Posterior vena cava (tissue), 2 donors: ENCODE data around the gene ABHD1. TPM values are rescaled to one million over a fixed set of nuclear protein-coding genes. Genes with fewer than 3 reads are reported as not detected.
A peak's percentile ranks its signal among the peaks of the same experiment; 100 is the strongest.

ENCODE experiments used
- DNase-seq: peaks from one replicate; pipeline ENCODE4 v3.0.0-alpha.2; 2020; ENCODE audit warnings: low spot score
- intact Hi-C, 2 donors: fragments of 100-400 bp; cut with DNase I; formaldehyde crosslinking; loops; one replicate each; pipeline versions ENCODE4 v1.14.1 to v1.14.2; 2022 to 2023
- total RNA-seq, 2 donors: library from RNA; stranded (reverse); fragmentation: NEBNext Ultra II Directional; extraction: Animal tissue kit (Norgen Biotek cat#: 25700); gene quantifications; one replicate each; pipeline ENCODE4 v1.2.1, GENCODE V29; 2021
- donor health status: DM: yes; HTN: yes; CAD: no.
- donor health status: DM: yes; HTN: yes; CAD: no.

Gene ABHD1
- total RNA-seq, 2 donors from 2014 or later, result 0.37 to 0.48 TPM

- no peak for DNase-seq
- intact Hi-C loops, result no loop called here
Observed at GRCh38 chr2:27128668-27129571, 5.3 kb downstream of the ABHD1 start.

DNA sequence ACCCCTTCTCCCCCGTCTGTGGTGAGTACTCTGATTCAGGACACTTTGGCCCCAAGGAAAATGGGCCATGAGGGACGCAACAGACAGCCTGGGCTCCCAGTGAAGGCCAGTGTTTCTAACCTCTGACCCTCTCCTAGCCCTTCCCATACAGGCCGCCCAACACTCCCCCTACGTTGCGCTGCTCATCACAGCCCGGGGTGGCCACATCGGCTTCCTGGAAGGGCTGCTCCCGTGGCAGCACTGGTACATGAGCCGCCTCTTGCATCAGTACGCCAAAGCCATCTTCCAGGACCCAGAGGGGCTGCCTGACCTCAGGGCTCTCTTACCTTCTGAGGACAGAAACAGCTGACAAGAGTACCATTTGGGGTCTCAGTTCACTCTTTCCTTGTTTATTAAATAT lies 6.8 kb downstream of the ABHD1 start:
- DNase-seq, result no peak
- intact Hi-C loops, result loop anchor here in 1 of 2 donors (5.0 kb wide), 1 partner anchor 57 kb away; no protein-coding TSS in a partner anchor

DNA sequence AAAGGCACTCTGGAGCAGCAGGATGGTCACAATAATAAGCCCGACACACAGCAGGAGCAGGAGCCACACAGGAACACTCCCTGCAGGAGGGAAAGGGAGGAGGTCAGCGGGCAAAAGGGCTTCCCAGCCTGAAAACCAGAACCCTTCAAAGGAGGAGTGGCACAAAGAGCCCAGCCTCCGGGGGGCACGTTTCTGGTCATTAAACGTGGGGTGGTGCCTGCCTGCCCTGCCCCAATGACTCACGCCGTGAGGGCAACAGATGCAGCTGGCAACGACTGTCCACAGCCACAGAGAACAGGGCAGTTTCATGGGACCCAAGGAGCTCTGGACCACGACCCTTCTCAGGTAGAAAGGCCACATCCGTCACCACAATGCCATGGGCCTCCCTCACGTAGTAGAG lies 7.8 kb downstream of the ABHD1 start:
- intact Hi-C loops, result loop anchor here in 1 of 2 donors (5.0 kb wide), 1 partner anchor 56 kb away; no protein-coding TSS in a partner anchor
- peak; percentile 51 for DNase-seq

- intact Hi-C loops, result loop anchor here (1.0 to 5.0 kb wide), 2 partner anchors 54 kb away; no protein-coding TSS in a partner anchor
Observed at GRCh38 chr2:27133195-27133875, 9.7 kb downstream of the ABHD1 start.

DNA sequence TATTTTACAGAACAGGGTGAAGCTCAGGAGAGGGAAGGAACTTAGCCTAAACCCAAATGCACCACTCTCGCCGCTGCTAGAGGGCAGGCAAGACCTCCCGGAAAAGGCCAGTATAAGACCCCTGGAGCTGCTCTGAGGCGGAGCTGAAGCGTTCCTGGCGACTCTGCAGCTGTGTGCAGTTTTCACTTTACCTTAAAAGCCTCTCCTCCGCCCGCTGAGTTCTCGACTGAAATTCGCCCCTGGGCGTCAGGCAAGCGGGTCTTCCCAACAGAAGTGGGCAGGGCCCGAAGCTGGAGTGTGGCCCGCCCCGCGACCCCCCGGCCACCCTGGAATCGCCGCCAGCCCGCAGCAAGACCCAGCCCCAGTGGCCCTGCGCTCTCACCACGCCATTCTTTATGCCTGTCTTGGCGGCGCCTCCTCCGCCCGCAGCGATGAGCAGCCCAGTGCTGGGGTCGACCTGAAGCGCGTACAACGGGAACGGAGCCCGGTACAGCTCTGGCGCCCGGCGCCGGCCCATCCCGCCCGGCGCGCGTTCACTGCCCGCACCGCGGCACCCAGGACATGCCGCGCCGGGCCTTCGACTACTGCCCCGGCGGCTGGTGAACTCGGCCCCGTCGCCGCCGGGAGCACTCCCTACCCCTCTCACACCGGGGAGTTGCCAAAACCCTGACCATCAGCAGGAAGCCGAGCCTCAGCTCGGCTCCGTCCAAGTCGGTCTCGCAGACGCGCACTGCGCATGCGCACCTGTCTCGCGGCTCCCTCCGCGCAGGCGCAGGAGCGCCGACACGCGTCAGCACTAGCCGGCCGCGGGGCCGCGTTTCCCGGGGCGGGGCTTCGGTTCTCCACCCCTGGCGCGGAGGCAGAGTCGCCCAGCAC lies 10.5 kb downstream of the ABHD1 start, which contains the start of gene PREB:
Gene PREB (minus strand): TSS at position 732 of the 876 bp plus-strand sequence. CDS start 215 bp downstream, at position 517.
- DNase-seq, result peak; percentile 99
- intact Hi-C loops, result loop anchor here (1.0 to 5.0 kb wide), 2 partner anchors 53 kb away; no protein-coding TSS in a partner anchor

More at GRCh38 chr2:27133195-27133875, 9.7 kb downstream of the ABHD1 start:
- peak; percentile 80 for DNase-seq

DNA sequence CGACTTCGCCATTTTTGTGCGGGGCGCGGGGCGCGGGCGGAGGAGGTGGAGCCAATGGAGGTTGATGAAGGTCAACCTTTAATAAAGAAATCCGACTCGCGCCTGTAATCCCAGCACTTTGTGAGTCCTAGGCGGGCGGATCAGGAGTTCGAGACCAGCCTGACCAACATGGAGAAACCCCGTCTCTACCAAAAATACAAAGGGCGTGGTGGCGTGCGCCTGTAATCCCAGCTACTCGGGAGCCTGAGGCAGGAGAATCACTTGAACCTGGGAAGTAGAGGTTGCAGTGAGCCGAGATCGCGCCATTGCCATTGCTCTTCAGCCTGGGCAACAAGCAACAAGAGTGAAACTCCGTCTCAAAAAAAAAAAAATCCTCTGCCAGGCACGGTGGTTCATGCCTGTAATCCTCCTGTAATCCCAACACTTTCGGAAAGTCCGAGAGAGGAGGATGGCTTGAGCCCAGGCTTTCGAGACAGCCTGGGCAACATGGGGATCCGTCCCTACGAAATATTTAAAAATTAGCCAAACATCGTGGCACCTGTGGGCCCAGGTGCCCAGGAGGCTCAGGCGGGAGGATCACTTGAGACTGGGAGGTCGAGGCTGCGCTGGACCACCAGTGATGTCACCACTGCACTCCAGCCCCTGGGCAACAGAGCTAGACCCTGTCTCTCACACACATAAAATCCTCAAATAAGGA lies 11.3 kb downstream of the ABHD1 start:
- intact Hi-C loops, result loop anchor here in 1 of 2 donors (5.0 kb wide), 1 partner anchor 52 kb away; no protein-coding TSS in a partner anchor
- peak; percentile 54 for DNase-seq

GRCh38 chr2:27135478-27135955 lies 11.9 kb downstream of the ABHD1 start:
- peak; percentile 72 for DNase-seq
- intact Hi-C loops, result no loop called here

DNA sequence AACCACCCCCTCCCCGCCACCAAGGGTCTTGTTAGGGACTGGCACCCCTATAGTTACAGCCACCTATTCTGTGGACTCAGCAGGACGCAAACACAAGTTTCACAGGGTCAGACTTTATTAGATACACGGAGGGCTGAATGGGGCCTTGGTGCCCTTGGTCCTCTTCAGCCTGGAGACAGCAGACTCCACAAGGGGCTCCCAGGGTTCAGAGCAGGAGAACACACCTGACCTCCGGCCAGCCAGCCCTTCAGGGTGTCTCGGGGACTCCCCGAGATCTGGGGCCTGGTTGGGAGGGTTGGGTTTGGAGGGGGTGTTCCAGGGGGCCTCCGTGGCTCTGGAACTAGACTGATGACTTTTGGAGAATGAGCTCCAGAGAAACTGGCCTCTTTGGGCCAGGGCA lies 13.1 kb downstream of the ABHD1 start:
- DNase-seq, result peak; percentile 71
- intact Hi-C loops, result loop anchor here in 1 of 2 donors (1.0 kb wide), 1 partner anchor 125 kb away; no protein-coding TSS in a partner anchor

GRCh38 chr2:27137322-27137935 lies 13.8 kb downstream of the ABHD1 start:
- DNase-seq, result peak; percentile 71
- intact Hi-C loops, result no loop called here

DNA sequence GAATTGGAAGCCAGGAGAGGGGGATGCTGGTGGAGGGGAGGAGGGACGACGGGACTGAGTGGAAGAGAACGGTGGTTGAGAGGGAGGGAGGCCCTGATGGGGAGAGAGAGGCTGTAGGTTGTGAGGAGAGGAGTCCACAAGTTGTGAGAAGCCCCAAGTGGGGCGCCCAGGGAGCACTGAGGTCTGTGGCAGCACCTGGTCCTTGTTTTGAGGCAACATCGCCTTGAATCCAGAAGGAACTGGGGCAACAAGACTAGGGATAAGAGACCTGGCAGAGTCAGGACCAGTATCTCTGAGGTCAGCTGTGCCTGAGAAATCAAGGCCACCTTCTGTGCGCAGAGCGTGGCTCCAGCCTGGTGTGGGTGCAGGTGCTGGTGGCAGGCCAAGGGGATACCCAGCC lies 14.5 kb downstream of the ABHD1 start:
- intact Hi-C loops, result no loop called here
- peak; percentile 62 for DNase-seq

GRCh38 chr2:27139310-27139709 lies 15.7 kb downstream of the ABHD1 start, which contains the start of gene PRR30:
Gene PRR30 (minus strand): TSS chr2:27139410. CDS start chr2:27138329, 1,081 bp downstream.
- DNase-seq, result peak; percentile 19
- intact Hi-C loops, result no loop called here

- DNase-seq, result peak; percentile 8
- intact Hi-C loops, result no loop called here
Observed at GRCh38 chr2:27143285-27143684, 19.7 kb downstream of the ABHD1 start.

GRCh38 chr2:27145682-27146081 lies 22.1 kb downstream of the ABHD1 start:
- peak; percentile 15 for DNase-seq
- intact Hi-C loops, result no loop called here

DNA sequence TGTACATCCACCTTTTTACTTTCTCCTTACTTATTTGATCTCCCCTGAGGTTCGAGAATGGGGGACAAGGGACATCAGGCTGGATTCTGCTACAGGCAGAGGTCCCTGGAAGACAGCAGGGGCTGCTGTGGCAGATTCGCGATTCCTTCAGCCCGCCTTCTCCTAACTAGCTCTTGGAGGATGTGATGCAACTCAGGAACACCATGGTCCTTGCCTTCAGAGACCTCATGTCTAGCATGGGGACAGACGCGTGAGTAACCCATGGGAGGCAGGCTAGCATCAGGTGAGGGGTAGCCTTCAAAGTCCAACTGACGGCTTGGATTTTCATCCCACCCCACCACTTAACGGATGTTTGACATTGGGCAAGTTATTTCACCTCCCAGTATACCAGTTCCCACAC lies 24.3 kb downstream of the ABHD1 start:
- DNase-seq, result peak; percentile 22
- intact Hi-C loops, result no loop called here

GRCh38 chr2:27148801-27149439 lies 25.3 kb downstream of the ABHD1 start, which contains the start of gene TCF23:
Gene TCF23 (plus strand): TSS chr2:27149004. CDS start chr2:27149134, 130 bp downstream.
- DNase-seq, result peak; percentile 69

DNA sequence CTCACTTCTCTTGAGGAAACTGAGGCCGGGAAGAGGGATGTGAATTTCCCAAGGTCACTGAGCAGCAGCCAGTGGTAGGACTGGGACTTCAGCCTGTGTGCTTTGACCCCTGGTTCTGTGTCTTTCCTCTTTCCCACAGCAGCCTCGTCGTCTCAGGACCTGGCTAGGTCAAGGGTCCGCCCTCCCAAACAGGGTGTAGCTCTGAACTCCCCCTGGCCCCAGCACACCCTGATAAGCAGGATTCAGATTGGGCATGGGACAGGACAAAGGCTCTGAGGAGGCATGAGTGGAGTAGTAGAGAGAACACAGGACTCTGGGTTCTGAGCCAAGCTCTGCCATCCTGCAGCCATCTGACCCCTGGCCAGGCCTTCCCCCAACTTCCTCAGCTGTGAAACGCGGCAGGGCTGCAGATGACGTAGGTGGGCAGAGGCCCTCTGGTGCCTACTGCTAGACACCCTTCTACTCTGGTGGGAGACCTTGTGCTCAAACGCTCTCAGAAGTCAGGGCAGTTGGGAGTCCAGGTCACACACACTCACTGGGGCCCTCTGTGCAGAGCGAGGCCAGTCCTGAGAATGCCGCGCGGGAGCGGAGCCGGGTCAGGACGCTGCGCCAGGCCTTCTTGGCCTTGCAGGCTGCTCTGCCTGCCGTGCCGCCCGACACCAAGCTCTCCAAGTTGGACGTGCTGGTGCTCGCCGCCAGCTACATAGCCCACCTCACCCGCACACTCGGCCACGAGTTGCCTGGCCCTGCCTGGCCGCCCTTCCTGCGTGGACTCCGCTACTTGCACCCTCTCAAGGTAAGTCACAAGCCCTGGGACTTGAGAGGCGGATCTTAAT lies 26.2 kb downstream of the ABHD1 start:
- intact Hi-C loops, result no loop called here
- peak; percentile 55 for DNase-seq

More at GRCh38 chr2:27148801-27149439, 25.3 kb downstream of the ABHD1 start, which contains the start of gene TCF23:
- intact Hi-C loops, result no loop called here
